HG02852 (cell line): ENCODE data around the gene BTN1A1.

Experiments
- ATAC-seq: cut with Tn5 transposase; IDR thresholded peaks from one replicate; pipeline ENCODE4 v1.9.1; 2021; ENCODE audit warnings: mild to moderate bottlenecking, moderate library complexity; ENCODE audit not compliant: unreplicated experiment

BTN1A1 gene

GRCh38 chr6:26556263-26557070 lies 56.4 kb downstream of the BTN1A1 start:
- ATAC-seq: no peak
